GM19395 (cell line): ENCODE measurements around the gene MRAP.

ENCODE experiments used
- ATAC-seq: cut with Tn5 transposase; IDR thresholded peaks from one replicate; pipeline ENCODE4 v1.9.1; 2021; ENCODE audit warnings: mild to moderate bottlenecking, moderate library complexity; ENCODE audit not compliant: unreplicated experiment

The MRAP gene

DNA sequence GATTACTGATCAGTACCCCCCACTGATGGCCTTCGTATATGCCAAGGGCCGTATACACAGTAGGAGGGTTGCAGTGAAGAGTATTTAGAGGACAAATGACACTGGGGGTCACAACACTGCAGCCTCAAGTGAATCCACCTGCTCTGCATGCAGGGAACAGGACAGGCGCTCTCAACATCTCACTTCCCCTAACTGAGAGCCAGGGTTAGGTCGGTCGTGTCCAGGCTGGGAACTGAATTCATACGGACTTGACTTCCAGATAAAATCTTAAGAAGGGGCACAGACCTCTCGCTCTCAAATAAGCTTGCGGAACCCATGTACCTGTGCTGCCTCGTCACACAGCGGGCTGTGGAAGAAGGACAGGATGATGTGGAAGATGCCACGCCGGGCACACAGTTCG, 22.8 kb downstream of the MRAP start:
- no peak for ATAC-seq

DNA sequence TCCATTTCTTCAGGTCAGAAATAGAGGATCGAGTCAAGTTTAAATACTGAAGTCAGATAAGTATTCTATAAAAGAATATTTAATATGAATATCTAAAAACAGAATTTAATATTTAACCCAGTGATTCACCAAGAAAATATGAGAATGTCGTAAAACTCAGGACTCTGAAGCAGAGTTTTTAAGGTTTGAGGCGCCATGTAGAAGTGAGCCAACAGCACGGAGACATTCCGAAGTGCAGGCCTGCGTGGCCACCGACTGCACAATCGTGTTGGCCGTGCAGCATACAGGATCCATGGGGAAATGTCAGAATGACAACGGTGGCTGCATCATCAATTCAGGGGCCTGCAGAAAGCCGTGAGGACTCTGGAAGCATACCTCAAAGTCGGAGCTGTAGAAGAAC, 23.4 kb downstream of the MRAP start:
- no peak for ATAC-seq

DNA sequence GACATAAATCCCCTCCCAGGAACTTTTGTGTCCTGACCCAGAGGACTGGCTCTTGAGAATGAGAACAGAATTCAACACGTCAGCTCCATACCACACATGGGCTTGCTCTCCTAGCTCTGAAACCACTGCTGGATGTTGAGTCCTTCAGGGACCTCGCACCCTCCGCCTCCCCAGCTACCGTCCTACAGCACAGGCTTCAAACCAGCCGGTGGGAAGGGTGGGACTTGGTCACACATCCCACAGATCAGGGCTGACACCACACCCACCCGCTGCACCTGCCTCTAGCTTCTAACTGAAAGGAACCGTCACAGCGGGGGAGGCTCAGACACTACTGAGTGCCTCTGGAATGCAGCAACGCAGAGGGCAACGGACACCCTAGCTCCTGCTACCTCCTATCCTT, 24.0 kb downstream of the MRAP start:
- ATAC-seq = no peak

DNA sequence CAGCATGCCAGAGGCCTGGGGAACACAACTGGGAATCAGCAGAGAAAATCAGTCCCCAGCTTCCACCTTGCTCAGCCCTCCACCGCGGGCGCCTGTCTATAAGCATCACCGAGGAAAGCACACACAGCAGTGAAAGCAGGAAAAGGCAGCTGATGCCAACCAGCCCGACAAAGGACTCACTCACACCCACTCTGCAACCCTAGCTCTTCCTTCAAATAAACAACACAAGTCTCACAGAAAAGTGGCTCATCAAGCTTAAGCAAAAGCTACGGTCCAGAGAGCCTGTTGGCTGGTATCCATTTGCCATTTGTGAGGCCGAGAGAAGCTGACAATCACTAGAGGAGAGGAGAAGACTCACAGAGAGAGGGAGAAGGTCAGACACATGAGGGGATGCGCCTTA, 27.1 kb downstream of the MRAP start:
- ATAC-seq = no peak

DNA sequence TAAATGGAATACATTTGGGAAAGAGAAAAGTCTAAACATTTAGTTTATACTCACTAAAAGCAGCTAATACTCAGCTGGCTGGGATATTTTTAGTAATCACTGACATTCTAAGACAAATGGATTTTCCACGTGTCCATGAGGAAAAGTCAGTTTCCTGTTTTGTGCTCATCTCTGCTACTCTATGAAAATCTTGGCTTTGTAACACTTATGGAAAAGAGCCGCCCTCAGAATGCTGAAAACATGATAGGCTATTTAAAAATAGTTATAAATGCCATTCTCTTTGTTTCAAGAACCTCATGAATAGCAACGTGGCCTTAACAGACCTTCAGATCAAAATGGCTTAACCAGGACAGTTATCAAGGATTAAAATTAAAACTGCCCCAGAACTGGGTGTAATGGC, 29.9 kb downstream of the MRAP start:
- no peak for ATAC-seq

DNA sequence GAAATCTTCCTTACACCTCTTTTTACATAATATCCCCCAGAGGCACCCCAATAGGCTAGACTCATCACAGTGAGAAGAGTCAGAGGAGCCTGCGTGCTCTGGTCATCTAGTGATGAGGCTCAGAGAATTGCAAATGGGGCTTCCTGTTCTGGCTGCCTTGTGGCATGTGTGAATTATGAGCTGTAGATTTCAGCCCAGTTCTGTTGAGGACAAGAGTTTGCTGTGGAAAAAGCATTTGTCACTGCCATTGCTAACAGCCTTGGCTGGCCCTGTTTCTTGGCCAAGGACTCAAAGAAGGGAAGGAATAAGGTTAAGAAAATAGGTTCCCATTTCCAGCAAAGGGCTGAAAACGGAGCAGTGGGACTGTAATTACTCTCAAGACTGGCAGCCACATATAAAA, 30.7 kb downstream of the MRAP start:
- ATAC-seq = no peak

DNA sequence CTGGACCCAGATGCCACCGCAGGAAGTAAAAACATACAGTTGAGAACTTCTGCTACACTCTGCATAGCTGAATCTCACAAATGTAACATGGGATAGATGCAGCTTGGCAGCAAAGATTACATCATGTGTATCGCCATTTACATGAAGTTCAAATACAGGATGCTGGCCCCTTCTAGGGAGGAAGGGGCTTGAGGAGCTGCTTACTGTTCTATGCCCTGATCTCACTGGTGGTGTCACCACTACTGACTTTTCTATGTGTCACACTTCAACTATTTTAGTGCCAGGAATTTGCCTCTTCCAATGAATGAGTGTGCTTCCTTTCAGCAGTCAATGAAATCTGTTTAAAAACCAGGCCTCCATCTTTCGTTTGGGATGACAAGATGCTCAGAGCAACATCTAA, 31.1 kb downstream of the MRAP start:
- no peak for ATAC-seq

DNA sequence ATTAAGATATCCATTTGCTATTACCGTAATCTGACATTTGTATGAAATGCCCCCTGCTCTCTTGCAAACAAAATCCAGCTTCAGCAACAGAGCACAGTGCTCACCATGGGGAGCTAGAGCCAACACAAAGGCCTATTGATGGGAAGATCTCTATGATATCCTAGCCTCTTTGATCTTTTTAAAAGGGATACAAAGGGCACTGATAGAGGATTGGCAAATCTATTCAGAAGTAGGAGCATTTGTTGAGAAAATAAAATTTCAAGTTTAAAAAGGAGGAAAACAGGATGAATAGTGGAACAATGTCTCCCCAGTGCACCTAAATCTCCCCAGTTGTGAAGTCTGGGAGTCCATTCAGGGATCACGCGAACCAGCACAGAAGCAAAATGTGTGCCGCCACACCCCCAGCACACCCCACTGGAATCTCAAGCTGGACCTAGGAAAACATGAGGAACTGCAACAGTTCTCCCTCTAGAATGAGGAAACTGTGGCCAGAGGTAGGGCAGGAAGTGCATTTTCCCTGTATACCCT, 32.2 kb downstream of the MRAP start:
- no peak for ATAC-seq

DNA sequence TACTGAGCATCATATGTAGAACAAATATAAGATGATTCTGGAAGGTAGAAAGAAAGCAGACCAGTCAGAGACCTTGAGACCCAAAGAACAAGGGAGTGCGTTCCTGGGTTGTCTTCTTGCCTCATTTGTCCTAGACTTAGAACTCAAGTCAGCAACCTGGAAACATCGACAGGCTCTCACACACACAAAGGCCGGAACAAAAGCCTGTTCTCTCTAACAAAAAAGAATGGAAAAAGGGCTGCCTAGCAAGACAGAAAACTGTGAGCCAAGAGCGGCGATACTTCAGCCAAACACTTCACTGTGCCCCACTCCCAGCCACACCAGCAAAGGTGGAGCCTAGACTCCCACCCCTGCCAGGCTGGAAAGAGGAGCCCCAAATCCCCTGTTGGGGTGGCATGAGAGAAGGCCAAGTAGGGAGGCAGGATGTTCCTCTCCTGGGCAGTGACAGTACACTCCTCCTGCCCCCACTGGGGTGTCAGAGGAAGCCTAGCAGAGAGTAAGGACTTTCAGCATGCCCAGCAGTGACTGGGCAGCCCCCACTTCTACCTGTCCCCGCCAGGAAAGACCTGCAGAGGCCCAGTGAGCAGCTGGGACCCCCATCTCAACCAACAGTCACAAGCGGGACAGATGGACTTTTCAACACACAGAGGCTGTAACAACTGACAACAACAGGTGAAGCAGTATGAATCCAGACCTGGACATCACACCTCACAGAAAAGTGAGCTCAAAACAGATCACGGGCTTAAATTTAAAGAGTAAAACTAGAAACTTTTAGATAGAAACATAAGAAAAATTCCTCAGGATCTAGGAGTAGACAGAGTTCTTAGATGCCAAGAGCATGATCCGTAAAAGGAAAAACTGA, 33.0 kb downstream of the MRAP start:
- no peak for ATAC-seq

DNA sequence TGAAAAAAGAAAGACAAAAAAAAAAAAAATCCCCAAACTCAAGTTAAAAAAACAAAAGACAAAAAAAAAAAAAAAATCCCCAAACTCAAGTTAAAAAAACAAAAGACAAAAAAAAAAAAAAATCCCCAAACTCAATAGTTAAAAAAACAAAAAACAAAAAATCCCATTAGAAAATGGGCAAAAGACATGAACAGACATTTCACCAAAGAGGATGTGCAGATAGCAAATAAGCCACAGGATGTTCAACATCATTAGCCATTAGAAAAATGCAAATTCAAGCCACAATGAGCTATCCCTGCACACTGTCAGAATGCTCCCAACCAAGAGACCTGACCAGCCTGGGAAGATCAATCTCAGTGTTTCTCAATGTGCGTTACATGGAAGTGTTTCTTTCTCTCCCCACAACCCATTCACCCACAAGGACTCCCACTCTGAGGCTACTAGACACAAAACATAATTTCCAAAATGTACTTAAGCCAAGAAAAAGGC, 33.9 kb downstream of the MRAP start:
- ATAC-seq = no peak

DNA sequence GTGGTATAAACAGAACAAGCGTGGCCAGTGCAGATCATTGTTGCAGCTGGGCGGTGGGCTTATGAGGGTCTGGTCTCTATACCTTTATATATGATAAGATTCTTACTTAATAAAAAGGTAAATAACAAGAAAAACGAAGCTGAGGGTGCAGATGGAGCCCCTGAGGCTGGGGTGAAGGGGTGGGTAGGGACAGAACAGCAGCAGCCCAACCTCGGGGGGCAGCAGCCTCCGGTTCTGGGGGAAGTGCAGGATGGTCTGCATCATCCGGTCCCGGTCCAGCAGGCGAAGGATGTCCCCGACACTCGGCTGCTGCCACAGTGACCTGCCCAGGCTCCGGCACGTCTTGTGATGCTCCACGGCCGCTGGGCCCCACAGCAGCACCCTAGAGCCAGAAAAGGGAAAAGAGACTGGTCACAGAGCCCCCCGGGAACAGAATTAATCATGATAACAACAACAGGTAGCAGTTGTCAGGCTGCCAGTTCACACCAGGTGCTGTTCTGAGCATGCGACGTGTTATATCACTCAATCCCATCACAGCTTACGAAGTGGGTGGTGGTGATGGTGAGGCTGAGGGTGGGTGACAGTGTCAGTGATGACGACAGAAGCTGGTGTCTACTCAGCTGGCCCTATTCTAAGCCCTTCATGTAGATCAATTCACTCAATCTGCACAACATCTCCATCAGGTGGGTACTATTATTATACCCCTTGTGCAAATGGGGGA, 35.5 kb downstream of the MRAP start:
- no peak for ATAC-seq

DNA sequence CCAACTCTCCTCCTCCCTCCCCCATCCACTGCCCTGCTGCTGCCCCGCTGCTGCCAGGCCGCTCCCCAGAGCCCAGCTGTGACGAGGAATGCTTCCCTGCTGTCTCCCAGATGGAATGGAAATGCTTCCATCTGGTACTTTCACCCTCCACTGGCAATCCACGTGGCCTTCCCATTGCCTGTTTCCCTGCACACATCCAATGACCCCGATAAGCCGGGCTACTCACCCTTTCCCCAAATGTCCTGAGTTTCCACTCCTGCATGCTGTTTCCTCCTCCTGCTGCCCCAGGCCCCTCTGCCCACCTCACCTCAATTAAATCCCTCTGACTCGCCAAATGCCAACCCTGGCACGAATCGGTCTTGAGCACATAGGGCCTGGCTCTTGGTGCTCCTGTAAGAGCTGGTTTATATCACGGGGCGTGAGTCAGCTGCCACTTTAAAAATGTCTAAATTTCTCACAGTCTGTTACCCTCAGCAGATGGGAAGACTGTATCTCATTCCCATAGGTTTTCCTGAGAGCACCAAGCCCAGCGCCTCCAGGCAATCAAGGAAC, 36.4 kb downstream of the MRAP start:
- no peak for ATAC-seq

DNA sequence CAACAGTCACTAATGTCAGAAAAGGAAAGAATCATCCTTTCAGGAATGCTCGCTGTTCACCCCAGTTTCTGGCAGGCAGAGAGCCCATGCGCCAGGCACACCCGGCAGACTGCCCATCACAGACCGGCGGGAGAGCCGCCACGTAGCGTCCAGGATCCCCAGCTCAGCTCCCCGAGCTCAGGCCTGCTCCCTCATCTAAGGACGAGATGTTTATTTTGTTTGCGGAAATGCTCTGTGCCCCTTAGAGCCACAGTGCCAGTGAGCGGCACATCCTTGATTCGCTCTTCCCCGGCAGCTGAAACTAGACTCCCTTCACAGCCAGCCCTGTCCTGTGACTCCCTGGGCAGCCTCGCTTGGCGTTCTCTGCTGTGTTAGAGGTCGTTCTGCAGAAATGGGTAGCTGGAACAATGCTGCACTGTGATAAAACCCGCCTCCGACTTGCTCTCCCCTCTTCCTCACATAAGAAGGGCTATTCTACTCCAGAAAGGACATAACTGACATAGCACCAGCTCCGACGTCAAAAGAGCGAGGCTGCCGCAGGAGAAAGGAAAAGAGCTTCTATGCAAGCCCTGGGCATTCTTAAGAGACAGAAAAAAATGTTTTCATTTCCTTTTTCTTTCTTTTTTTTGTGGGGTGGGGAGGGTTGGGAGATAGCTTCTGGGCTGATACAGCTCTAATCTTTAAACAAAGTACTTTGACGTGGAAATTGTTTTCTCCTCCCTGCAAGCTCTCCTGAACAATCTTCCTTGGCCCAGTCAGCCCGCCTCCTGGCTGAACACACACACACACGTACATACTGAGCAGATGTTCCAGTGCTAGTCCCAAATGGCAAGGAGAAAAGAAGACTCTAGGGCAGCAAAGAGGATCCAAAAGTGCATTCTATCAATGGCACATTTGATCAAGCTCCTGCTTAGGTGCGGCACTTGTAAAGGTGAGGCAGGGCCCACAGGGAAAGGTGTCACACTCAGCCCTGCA, 37.2 kb downstream of the MRAP start:
- no peak for ATAC-seq

DNA sequence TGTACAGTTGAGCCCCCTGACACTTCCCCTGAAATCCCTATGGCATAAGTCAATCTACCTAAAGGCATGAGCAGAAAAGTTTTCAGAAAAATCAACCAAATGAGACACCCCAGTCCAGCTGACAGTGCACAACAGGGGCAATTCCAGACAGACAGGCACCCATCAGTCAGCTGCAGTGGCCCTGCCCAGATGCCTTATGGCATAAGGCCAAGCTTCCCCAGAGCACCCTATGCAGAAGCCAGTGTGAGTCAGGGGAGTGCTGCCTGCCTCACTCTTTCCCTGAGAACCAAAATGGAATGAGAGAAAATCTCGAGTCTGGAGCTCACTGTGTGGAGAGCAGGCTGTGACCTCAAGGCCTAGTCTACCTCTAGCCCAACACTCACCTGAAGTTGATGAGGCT, 38.1 kb downstream of the MRAP start:
- no peak for ATAC-seq

DNA sequence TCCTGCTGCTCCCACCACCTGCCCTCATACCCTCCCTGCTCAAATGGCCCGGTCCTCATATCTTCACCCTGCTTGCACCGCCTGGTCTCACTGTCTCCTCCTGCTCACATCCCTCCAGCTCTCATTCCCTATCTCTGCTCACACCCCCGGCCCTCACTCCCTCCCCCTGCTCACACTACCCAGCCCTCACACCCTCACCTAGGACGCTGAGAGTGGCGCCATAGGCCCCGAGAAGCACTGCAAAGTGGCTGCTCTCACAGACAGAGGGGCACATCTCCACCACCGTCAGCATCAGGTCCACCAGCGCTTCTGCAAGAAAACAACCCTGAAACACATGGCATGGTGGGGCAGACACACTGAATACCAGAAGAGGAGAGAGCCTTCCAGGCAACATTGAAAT, 38.6 kb downstream of the MRAP start:
- ATAC-seq = no peak

DNA sequence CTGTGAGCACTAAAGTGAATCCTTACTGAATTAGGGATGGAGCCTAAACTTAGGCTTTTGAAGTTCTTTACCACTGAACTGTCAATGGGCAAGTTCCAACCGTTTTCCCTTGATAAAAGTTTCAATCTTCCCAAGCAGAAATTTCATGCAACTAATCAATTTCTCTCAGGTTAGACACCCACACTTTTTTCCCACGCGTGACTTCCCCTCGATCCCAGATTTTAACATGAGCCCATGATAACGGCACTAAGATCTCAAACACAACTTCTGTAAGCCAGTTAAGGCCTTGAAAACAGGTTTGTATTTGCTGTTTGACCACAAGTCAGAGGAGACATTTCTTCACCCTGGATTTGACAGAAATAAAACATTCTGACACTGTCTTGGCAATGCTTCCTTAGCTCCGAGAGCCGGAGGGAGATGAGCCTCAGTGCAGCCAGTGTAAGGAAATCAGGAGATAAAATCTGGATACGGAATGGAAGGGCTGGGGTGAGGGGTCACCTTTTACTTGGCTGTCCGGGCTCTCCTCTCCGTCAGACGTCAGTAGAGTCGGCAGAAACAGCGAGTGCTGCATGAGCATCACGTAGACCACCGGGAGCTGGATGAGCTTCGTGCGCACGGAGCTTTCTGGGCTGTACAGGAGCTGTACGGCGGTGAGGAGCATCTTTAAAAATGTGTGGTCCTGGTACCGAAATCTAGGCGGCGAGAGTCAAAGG, 39.7 kb downstream of the MRAP start:
- no peak for ATAC-seq

DNA sequence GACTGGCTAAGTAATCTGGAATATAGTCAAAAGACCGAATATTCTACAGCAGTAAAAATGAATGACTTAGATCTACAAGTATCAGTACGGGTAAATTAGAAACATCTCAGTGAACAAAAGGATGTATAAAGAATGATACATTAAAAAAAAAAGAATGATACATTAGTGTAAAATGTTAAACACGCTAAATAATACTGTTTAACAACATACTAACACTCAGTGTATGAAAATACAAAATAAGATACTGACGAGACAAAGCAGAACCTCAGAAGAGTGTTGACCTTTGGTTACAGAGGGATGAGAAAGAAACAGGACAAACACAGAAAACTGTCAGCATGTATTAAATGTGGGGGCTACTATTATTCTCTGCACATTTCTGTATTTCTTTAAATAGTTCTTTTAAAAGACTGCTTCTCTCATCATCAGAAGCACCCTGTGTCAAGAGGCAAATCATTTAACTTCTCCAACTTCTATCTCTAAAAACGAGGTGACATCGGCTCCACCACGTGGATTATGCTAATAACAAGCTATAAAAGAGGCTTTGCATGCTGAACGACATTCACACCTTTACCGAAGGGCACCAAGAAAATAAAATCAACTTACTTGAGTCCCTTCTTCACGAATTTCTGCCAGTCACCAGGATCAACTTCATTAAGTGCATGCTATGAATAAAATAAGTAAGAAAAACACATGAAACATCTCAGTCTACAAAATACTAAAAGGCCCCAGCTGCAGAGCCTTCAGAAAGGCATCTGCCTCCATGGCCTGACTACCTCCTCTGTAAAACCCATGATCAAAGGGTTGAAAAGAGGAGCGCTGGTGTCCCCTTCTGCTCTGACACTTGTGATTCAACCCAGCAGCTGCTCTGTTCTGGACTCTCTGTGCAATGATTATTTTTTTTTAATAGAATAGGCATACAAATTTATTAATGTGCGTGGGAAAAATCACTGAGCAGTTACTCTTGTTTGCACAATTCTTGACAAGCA, 42.5 kb downstream of the MRAP start:
- ATAC-seq = no peak

DNA sequence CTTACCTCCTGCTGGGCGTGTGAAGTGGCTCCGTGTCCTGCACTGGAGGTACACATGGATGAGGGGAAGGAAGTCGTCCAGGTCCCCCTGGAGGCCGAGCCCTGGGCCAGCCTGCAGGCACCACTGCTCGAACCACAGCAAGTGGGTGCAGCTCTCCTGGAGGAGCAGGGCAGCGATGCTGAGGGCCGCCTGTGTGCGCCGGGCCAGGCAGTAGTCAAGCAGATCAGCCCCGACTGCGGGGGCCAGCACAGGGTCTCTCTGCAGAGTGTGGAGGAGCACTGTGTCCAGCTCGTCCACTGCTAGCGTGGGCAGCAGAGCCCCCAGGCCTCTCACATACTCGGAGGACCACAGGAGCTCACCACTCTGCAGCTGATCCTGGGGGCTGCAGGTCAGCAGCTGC, 48.3 kb downstream of the MRAP start:
- no peak for ATAC-seq

DNA sequence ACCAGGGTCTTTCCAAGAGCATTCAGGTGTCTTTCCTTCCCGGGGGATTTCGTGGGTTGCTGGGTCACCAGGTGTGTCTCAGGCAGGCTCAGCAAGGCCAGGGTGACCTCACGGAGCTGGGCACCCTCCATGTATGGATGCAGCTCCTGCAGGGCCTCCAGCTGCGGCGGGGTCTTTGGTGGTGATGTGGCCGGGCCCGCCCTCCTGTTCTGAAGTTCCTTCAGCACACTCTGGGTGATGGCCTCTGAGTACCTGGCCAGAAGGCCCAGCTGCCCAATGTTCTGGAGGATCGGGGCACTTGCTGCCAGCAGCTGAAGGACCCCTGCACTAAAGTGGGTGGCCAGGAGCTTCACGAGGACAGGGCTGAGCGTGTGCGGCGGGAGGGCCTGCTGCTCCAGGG, 48.7 kb downstream of the MRAP start:
- ATAC-seq = no peak
